ENCODE measurements around the gene B3GNT4.

- TF ChIP-seq POLR2A (IDR thresholded peaks at IDR 0.05) (no peak), CTCF (IDR thresholded peaks at IDR 0.05) (no peak)
Observed at GRCh38 chr12:122205053-122205925, 1.8 kb downstream of the B3GNT4 start.

Measured in heart left ventricle (tissue), 13 donors.